IMR-90 (cell line): ENCODE data around the gene CACNG6. TPM values are rescaled to one million over a fixed set of nuclear protein-coding genes. Genes with fewer than 3 reads are reported as not detected.

ENCODE experiments used
- ATAC-seq: fragments of 200-7000 bp; cut with Tn5 transposase; 2 replicates; pipeline ENCODE4 v1.9.1; 2020; ENCODE audit warnings: low read depth, mild to moderate bottlenecking, moderate library complexity
- BruUV-seq: library from RNA; stranded (reverse); fragments of 400-500 nt; replicated peaks from 2 replicates; lab custom pipeline; 2021; lab: Mats Ljungman, UMichigan
- CTCF ChIA-PET: fragments of 300-600 bp; formaldehyde crosslinking; extraction: SDS; loops from one replicate; lab custom pipeline; 2021; ENCODE audit warnings: antibody characterized with exemption; lab: Yijun Ruan, JAX
- POLR2A ChIA-PET: fragments of 300-600 bp; sonication (Branson Sonifier 250); formaldehyde crosslinking; loops from one replicate; lab custom pipeline; 2022; ENCODE audit warnings: antibody characterized with exemption; ENCODE audit not compliant: unreplicated experiment; lab: Charles Lee
- DNase-seq: peaks from one replicate; pipeline ENCODE4 v3.0.0; 2013
- H2AFZ ChIP-seq: replicated peaks from 2 replicates; pipeline ENCODE3; 2013; ENCODE audit warnings: low read length, mild to moderate bottlenecking; ENCODE audit not compliant: poor library complexity
- H2AK5ac ChIP-seq: 2 replicates; pipeline ENCODE4 v1.6.1; 2013; ENCODE audit warnings: low read depth, low read length, inconsistent platforms
- H2AK9ac ChIP-seq: replicated peaks from 2 replicates; pipeline ENCODE3; 2013; ENCODE audit warnings: mild to moderate bottlenecking, low read depth, low read length, moderate library complexity; ENCODE audit not compliant: poor library complexity
- H2BK120ac ChIP-seq: 2 replicates; pipeline ENCODE4 v1.6.1; 2013; ENCODE audit warnings: low read depth, low read length, inconsistent platforms
- H2BK15ac ChIP-seq: 3 replicates; pipeline ENCODE4 v1.6.1; 2013; ENCODE audit warnings: low read depth, low read length, inconsistent platforms
- H2BK20ac ChIP-seq: 2 replicates; pipeline ENCODE4 v1.6.1; 2013; ENCODE audit warnings: low read depth, mild to moderate bottlenecking, inconsistent platforms, low read length, moderate library complexity
- H2BK5ac ChIP-seq: 2 replicates; pipeline ENCODE4 v1.6.1; 2013; ENCODE audit warnings: mild to moderate bottlenecking, low read depth, low read length, inconsistent platforms; ENCODE audit not compliant: poor library complexity, severe bottlenecking
- H3K14ac ChIP-seq: replicated peaks from 2 replicates; pipeline ENCODE4 v1.6.1; 2013; ENCODE audit warnings: low read depth, low read length, inconsistent platforms
- H3K18ac ChIP-seq: 2 replicates; pipeline ENCODE4 v1.6.1; 2013; ENCODE audit warnings: low read depth, low read length, control low read depth
- H3K23ac ChIP-seq: 2 replicates; pipeline ENCODE4 v1.6.1; 2013; ENCODE audit warnings: low read depth, low read length, inconsistent platforms
- H3K27ac ChIP-seq: 2 replicates; pipeline ENCODE4 v1.5.1; 2013; ENCODE audit warnings: mild to moderate bottlenecking, control low read depth, low read length; ENCODE audit not compliant: insufficient read depth
- H3K27me3 ChIP-seq: 2 replicates; pipeline ENCODE4 v1.6.1; 2013; ENCODE audit warnings: low read length; ENCODE audit not compliant: control insufficient read depth, insufficient read depth
- H3K36me3 ChIP-seq: 2 replicates; pipeline ENCODE4 v1.6.1; 2013; ENCODE audit warnings: low read length, mixed read lengths; ENCODE audit not compliant: control insufficient read depth, insufficient read depth
- H3K4ac ChIP-seq: 2 replicates; pipeline ENCODE4 v1.6.1; 2013; ENCODE audit warnings: low read depth, low read length, inconsistent platforms
- H3K4me1 ChIP-seq: 2 replicates; pipeline ENCODE4 v1.6.1; 2013; ENCODE audit warnings: low read length, mixed read lengths; ENCODE audit not compliant: control insufficient read depth, insufficient read depth
- H3K4me2 ChIP-seq: 2 replicates; pipeline ENCODE4 v1.6.1; 2013; ENCODE audit warnings: low read depth, mild to moderate bottlenecking, control low read depth, low read length, moderate library complexity
- H3K4me3 ChIP-seq: 2 replicates; pipeline ENCODE4 v1.5.1; 2013; ENCODE audit warnings: low read depth, mild to moderate bottlenecking, control low read depth, low read length, moderate library complexity; ENCODE audit not compliant: insufficient read depth
- H3K56ac ChIP-seq: 2 replicates; pipeline ENCODE4 v1.6.1; 2013; ENCODE audit warnings: low read length, inconsistent platforms; ENCODE audit not compliant: insufficient read depth; ENCODE audit errors: extremely low read depth
- H3K79me1 ChIP-seq, 2 experiments: 2 replicates each; pipeline ENCODE4 v1.6.1; 2013; ENCODE audit warnings: low read length in 2 of 2, inconsistent platforms in 1 of 2, low read depth in 1 of 2
- H3K9ac ChIP-seq: 2 replicates; pipeline ENCODE4 v1.6.1; 2013; ENCODE audit warnings: low read depth, low read length, control low read depth
- H3K9me1 ChIP-seq: 2 replicates; pipeline ENCODE4 v1.6.1; 2013; ENCODE audit warnings: low read length, inconsistent platforms; ENCODE audit not compliant: insufficient read depth
- H3K9me3 ChIP-seq: 2 replicates; pipeline ENCODE4 v1.6.1; 2013; ENCODE audit warnings: low read length; ENCODE audit not compliant: control insufficient read depth, insufficient read depth
- H4K20me1 ChIP-seq: 2 replicates; pipeline ENCODE4 v1.6.1; 2013; ENCODE audit warnings: low read length, inconsistent platforms; ENCODE audit not compliant: insufficient read depth
- H4K5ac ChIP-seq: 2 replicates; pipeline ENCODE4 v1.6.1; 2013; ENCODE audit warnings: mild to moderate bottlenecking, low read depth, low read length, control low read depth
- H4K8ac ChIP-seq, 2 experiments: 2 replicates each; pipeline ENCODE4 v1.6.1; 2013; ENCODE audit warnings: low read depth in 2 of 2, low read length in 2 of 2, control low read depth in 1 of 2, inconsistent platforms in 1 of 2
- H4K91ac ChIP-seq: 2 replicates; pipeline ENCODE4 v1.6.1; 2013; ENCODE audit warnings: low read depth, low read length, inconsistent platforms; ENCODE audit not compliant: insufficient read depth
- CEBPB ChIP-seq: IDR thresholded peaks from 2 replicates; pipeline ENCODE4 v1.6.1; 2012; ENCODE audit warnings: low read depth, low read length, improper control_type of control experiment
- CHD1 ChIP-seq: IDR thresholded peaks from 2 replicates; pipeline ENCODE4 v1.6.1; 2012; ENCODE audit warnings: low read depth, low read length, improper control_type of control experiment
- FOS ChIP-seq: fragments of 150-350 bp; IDR thresholded peaks from 2 replicates; pipeline ENCODE4 v1.6.1; 2016; ENCODE audit warnings: low read depth, low read length
- MAFK ChIP-seq: IDR thresholded peaks from 2 replicates; pipeline ENCODE4 v1.6.1; 2012; ENCODE audit warnings: low read depth, low read length, improper control_type of control experiment
- MAZ ChIP-seq: IDR thresholded peaks from 2 replicates; pipeline ENCODE4 v1.6.1; 2012; ENCODE audit warnings: low read depth, mild to moderate bottlenecking, low read length, improper control_type of control experiment, moderate library complexity, borderline replicate concordance
- NFE2L2 ChIP-seq: fragments of 150-350 bp; IDR thresholded peaks from 2 replicates; pipeline ENCODE4 v1.6.1; 2016; ENCODE audit warnings: low read depth, mild to moderate bottlenecking, low read length
- RAD21 ChIP-seq: IDR thresholded peaks from 2 replicates; pipeline ENCODE4 v1.6.1; 2012; ENCODE audit warnings: low read length, improper control_type of control experiment
- RFX5 ChIP-seq: IDR thresholded peaks from 2 replicates; pipeline ENCODE4 v1.8.0; 2012; ENCODE audit warnings: low read depth, mild to moderate bottlenecking, low read length, moderate library complexity
- SMC3 ChIP-seq: fragments of 150-350 bp; IDR thresholded peaks from 2 replicates; pipeline ENCODE4 v1.6.1; 2016; ENCODE audit warnings: low read depth, mild to moderate bottlenecking, antibody characterized with exemption, low read length, moderate library complexity
- WGBS, 2 experiments: methylation state at CpG; one replicate each; pipeline versions ENCODE4 v1.1.5 to v1.1.7; 2013; ENCODE audit warnings: missing lambda C conversion rate in 2 of 2; ENCODE audit not compliant: insufficient read length in 1 of 2; ENCODE audit errors: extremely low coverage in 2 of 2; 5-methylcytosine and 5-hydroxymethylcytosine counted together
- dilution Hi-C: fragments of 300-500 bp; cut with HindIII; formaldehyde crosslinking; loops from one replicate; pipeline ENCODE4 v1.14.3; 2018; ENCODE audit warnings: low sequenced_read_pairs; ENCODE audit not compliant: unreplicated experiment
- in situ Hi-C: fragments of 300-500 bp; cut with MboI; formaldehyde crosslinking; loops from 3 replicates; pipeline ENCODE4 v1.14.3; 2019; ENCODE audit warnings: low sequenced_read_pairs, inconsistent platforms, mixed read lengths
- intact Hi-C: fragments of 100-400 bp; cut with micrococcal nuclease; formaldehyde crosslinking; loops from 2 replicates; pipeline ENCODE4 v1.10.0; 2022
- polyA plus RNA-seq, 3 experiments: library from polyadenylated mRNA; depleted of rRNA; stranded (reverse); fragments of >200 nt; gene quantifications; 2 replicates each; pipeline ENCODE4 v1.2.3, GENCODE V29; 2012; ENCODE audit warnings: low replicate concordance in 1 of 3
- total RNA-seq: library from RNA; depleted of rRNA; stranded (reverse); fragments of >200 nt; gene quantifications from 2 replicates; pipeline ENCODE4 v1.2.3, GENCODE V29; 2012
- TF ChIP-seq, protein P1 (sequence below): fragments of 150-350 bp; IDR thresholded peaks from 2 replicates; pipeline ENCODE4 v1.6.1; 2017; ENCODE audit warnings: mild to moderate bottlenecking, antibody characterized with exemption, low read length, low read depth
- TF ChIP-seq, protein P2 (sequence below): conservative IDR thresholded peaks from 2 replicates; pipeline ENCODE4 v1.5.1; 2012; ENCODE audit warnings: mild to moderate bottlenecking, low read depth, low read length, improper control_type of control experiment

CACNG6 gene
- total and polyA plus RNA-seq, 2 of the 4 experiments (the other 2 are of a cell fraction), result not detected

- H3K4ac ChIP-seq, result no peak overlapping the region
- no peaks in the 10 kb centered on the region for H3K4me1 ChIP-seq
- H3K36me3 ChIP-seq, result no peaks in the 10 kb centered on the region
- no peak overlapping the region for H3K9ac ChIP-seq
- H3K23ac ChIP-seq, result no peak overlapping the region
- no peak overlapping the region for H3K18ac ChIP-seq
- H3K27me3 ChIP-seq, result peaks cover 15% of the 10 kb centered on the region
- intact Hi-C loops (no loop called here), dilution Hi-C loops (no loop called here), in situ Hi-C loops (no loop called here)
- no peak overlapping the region for H2BK15ac ChIP-seq
- no peak overlapping the region for H3K14ac ChIP-seq
- no peak overlapping the region for H2BK5ac ChIP-seq
- H4K91ac ChIP-seq, result no peak overlapping the region
- no peak overlapping the region for H3K56ac ChIP-seq
- POLR2A ChIA-PET, result no interaction called here
- H2AFZ ChIP-seq, result no peak overlapping the region
- no peaks in the 10 kb centered on the region for H3K9me1 ChIP-seq
- no peak overlapping the region for H2AK5ac ChIP-seq
- WGBS, 2 experiments, result no CpG with 5 or more reads among the region's 8 CpGs
- no peak overlapping the region for H3K27ac ChIP-seq
- ATAC-seq (no peak), DNase-seq (no peak)
- no peaks in the 10 kb centered on the region; the same call in 1 of the 2 replicates for H3K9me3 ChIP-seq
- no TSS peak for BruUV-seq
- H3K4me2 ChIP-seq, result no peak overlapping the region
- H4K8ac ChIP-seq, result no peak overlapping the region
- TF ChIP-seq, protein P1, sequence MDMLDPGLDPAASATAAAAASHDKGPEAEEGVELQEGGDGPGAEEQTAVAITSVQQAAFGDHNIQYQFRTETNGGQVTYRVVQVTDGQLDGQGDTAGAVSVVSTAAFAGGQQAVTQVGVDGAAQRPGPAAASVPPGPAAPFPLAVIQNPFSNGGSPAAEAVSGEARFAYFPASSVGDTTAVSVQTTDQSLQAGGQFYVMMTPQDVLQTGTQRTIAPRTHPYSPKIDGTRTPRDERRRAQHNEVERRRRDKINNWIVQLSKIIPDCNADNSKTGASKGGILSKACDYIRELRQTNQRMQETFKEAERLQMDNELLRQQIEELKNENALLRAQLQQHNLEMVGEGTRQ, result no peak
- TF ChIP-seq SMC3, result no peak
- no peak for TF ChIP-seq RAD21
- no peak for TF ChIP-seq RFX5
- TF ChIP-seq, protein P2, sequence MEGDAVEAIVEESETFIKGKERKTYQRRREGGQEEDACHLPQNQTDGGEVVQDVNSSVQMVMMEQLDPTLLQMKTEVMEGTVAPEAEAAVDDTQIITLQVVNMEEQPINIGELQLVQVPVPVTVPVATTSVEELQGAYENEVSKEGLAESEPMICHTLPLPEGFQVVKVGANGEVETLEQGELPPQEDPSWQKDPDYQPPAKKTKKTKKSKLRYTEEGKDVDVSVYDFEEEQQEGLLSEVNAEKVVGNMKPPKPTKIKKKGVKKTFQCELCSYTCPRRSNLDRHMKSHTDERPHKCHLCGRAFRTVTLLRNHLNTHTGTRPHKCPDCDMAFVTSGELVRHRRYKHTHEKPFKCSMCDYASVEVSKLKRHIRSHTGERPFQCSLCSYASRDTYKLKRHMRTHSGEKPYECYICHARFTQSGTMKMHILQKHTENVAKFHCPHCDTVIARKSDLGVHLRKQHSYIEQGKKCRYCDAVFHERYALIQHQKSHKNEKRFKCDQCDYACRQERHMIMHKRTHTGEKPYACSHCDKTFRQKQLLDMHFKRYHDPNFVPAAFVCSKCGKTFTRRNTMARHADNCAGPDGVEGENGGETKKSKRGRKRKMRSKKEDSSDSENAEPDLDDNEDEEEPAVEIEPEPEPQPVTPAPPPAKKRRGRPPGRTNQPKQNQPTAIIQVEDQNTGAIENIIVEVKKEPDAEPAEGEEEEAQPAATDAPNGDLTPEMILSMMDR, result no peak
- no peak for TF ChIP-seq MAFK
- TF ChIP-seq CEBPB, result no peak
- no peak for TF ChIP-seq MAZ
- no peak for TF ChIP-seq FOS
- no peak for TF ChIP-seq NFE2L2
- no peak for TF ChIP-seq CHD1
- no peak overlapping the region for H2BK120ac ChIP-seq
- no peak overlapping the region for H2BK20ac ChIP-seq
- CTCF ChIA-PET, result no interaction called here
- no peaks in the 10 kb centered on the region for H3K79me1 ChIP-seq
- H4K5ac ChIP-seq, result no peak overlapping the region
- no peak overlapping the region for H2AK9ac ChIP-seq
- H4K20me1 ChIP-seq, result no peaks in the 10 kb centered on the region
- no peak overlapping the region for H3K4me3 ChIP-seq
Observed at GRCh38 chr19:53953383-53953782, 38.1 kb upstream of the CACNG6 start.
